GM19372 (cell line): ENCODE measurements around the gene GSTO1.
A peak's percentile ranks its signal among the peaks of the same experiment; 100 is the strongest.
"Not testable (repeated sequence)": the region's sequence is repeated elsewhere in the genome, so short reads cannot be mapped to it uniquely, and the experiment has no call there.

ENCODE experiments used
- ATAC-seq: cut with Tn5 transposase; IDR thresholded peaks from one replicate; pipeline ENCODE4 v1.9.1; 2021; ENCODE audit warnings: mild to moderate bottlenecking, low read depth, moderate library complexity; ENCODE audit not compliant: unreplicated experiment

GSTO1 gene

GRCh38 chr10:104248931-104249330 is 5.8 kb upstream of the GSTO1 start:
- ATAC-seq: not testable (repeated sequence)

DNA sequence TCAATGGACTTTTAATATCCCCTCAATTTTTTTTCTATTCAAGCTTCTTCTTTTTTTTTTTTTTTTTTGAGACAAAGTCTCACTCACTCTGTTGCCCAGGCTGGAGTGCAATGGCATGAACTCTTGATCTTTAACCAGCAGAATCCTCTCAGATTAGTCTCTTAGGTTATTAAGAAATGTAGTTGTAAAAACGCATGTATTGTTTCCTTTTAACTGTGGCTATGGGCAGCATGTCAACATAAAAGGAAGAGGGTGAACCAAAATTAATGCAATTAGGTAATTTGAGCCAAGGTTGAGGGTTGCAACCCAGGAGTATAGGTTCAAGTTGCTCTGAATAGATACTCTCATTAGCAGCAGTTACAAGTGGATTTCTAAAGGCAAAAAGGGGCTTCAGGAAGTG is 4.3 kb upstream of the GSTO1 start:
- ATAC-seq: no peak

- ATAC-seq: no peak
Measured at GRCh38 chr10:104251443-104251842, 3.2 kb upstream of the GSTO1 start.

DNA sequence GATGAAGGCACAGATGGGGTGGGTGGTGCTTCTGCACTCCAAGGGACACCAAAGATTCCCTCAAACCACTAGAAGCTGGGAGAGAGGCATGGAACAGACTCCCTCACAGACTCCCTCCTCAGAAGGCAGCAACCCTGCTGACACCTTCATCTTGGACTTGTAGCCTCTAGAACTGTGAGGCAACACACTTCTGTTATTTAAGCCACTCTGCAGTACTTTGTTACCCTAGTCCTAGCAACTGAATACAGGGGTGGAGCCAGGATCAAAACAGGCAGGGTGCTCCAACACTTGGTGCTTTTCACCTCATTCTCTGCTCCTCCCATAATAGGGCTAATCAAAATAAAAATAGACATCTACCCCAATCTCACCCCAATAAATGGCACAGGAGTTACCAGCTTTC is 2.3 kb upstream of the GSTO1 start:
- ATAC-seq: no peak

- no peak for ATAC-seq
Measured at GRCh38 chr10:104253106-104253505, 1.6 kb upstream of the GSTO1 start.

DNA sequence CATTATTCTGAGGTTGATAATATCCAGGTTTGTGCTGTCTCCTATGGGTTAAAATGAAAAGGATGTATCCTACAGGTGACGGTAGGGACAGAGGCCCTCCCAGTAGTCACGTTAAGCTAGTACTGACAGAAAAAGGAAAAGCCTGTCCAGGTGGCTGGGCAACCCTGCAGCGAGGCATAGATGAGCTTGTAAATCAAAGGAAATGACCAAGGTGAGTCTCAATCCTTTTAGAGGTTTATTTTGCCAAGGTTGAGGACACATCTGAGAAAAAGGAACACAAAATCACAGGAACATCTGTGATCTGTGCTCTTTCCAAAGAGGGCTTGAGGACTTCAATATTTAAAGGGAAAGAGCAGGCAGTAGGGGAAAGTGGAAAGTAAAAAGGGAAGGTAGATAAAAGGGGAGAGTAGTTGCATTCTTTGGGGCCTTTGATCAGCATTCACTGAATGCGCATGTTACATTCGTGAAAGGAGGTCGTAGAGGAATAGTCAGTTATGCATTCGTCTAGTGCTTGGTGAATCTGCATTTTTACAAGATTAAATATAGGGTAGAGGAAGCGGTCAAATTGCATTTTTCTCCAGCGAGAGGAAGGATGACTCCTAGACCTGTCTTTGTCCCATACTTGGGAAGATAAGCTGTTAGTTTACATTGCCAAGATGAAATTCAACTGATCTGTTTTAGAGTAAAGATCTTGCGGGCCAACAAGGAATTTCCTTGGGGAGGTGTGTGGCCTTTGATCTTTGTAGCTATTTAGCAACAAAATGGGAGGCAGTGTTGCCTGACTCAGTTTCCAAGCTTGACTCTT is 884 bp upstream of the GSTO1 start:
- ATAC-seq: no peak

GRCh38 chr10:104255311-104255981 is 754 bp downstream of the GSTO1 start:
- ATAC-seq: no peak

DNA sequence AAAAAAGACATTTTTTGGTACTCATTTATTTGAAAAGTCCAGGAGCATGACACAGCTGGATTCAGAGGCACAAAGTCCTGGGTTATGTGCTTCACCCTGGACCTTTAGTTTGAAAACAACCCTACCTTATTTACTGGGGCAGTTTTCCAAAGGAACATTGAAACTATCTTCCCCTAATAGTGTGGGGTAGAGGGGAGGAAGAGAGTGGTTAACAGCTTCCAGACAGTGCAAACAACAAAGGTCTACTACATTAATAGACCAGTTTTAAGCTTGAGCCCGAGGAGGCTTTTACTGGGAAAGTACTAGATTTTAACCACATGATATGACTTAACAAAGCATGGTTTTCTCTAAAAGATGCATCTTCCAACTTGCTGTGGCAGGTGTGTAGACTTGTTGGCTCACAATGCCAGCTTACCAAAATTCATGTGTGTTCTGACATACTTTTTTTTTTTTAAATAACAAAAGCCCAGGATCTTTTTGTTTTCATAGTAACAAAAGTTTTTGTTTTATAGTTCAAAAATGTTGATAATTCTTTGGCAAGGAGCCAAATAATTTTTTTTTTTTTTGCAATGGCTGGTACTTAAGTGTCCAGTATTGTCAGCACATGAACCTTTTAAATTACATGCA is 1.8 kb downstream of the GSTO1 start:
- ATAC-seq: no peak

GRCh38 chr10:104257235-104257634 is 2.5 kb downstream of the GSTO1 start:
- ATAC-seq: no peak

DNA sequence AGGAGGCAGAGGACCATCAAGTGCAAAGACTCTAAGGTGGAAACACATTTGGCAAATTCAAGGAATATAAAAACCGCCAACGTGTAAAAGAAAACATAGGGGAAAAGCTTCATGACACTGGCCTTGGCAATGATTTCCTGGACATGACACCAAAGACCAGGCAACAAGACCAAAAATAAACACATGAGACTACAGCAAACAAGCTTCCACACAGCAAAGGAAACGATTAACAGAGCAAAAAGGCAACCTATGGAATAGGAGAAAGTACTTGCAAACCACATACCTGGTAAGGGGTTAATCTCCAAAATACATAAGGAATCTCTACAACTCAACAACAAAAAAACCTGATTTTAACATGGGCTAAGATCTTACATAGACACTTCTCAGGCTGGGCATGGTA is 3.5 kb downstream of the GSTO1 start:
- no peak for ATAC-seq

- ATAC-seq: no peak
Measured at GRCh38 chr10:104259456-104259855, 4.8 kb downstream of the GSTO1 start.

DNA sequence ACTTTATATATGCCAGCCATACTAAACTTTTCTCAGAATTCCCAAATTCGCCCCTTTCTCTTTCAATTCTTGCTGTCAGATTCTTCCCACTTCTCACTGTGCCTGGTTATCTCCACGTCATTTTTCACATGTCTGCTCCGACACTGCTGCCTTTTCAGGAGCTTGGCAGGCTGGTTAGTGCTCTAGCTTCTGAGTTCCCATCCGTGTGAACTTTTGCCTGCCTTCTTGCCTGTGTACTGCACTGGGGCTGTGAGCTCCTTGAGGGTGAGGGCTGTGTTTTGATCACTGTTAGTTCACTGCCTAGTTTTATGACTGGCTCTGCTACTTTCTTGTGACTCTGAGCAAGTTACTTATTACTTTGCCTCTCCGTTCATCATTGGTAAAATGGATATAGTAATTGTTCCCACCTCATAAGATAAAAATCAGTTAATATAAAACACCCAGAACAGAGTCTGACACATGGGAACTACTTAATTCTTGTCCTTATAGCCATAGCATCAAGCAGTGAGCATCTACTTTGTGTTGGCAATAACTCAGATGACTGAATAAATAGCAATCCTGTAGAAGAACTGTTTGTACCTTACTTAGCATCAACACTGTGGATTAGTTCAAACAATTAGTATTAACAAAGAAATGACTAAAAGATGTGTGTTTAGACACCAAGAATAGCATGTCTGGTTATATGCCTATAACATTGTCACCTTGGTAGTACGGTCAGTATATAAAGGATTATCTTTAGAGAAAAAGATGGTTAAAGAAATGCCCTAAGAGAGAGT is 5.5 kb downstream of the GSTO1 start:
- ATAC-seq: no peak

- no peak for ATAC-seq
Measured at GRCh38 chr10:104260775-104261115, 6.1 kb downstream of the GSTO1 start.

DNA sequence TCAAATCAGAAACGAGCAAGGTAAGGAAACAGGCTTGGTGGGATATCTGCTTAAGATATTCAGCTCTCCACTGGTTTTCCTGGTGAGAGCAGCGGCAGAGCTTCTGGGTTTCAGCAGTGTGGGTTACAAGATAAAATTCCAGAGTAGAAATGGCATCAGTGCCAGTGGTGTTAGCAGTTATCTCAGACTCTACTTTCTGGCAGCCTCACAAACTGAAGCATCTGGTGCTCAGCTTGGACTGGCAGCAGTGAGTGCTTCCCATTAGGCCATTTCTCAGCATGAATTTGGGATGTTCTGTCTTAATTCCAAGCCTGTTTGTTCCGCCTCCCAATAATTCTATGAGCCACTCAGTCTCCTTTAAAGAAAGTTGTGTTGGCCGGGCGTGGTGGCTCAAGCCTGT is 7.4 kb downstream of the GSTO1 start:
- no peak for ATAC-seq

DNA sequence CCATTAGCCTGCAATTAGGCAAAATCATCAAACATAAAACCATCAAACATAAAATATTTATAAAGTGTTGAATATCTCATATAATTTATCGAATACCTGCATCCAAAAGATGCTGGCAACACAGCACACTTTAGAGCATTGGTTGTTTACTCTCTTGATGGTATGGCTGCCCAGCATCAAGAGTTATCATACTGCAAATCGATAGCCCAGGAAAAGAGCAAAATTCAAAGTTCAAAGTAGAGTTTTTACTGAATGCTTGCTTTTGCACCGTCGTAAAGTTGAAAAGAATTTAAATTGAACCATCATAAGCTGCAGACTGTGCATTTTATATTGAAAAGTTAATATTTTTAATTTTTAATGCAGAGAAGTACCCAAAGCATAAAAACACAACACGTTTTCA is 10.1 kb downstream of the GSTO1 start:
- no peak for ATAC-seq

DNA sequence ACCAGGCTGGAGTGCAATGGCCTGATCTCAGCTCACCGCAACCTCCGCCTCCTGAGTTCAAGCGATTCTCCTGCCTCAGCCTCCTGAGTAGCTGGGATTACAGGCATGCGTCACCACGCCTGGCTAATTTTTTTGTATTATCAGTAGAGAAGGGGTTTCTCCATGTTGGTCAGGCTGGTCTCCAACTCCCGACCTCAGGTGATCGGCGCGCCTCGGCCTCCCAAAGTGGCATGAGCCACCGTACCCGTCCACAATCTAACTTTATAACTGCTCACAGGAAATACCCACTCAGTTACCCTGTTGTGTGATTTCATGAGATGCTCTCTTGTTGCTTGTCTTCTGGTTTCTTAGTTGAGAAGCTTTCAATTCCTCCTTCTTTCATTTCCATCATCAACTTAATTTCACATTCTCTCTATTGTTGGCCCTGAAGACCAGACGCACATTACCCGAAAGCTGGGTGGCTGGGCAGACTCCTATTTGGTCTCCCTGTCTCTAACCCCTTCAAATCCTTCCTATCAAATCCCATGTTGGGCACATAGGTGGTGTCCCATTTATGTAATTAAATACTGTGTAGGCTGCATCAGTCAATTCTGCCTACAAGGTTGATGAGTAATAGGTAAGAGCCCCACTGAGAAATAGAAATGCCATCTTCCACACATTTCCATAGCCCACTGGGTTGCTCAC is 13.2 kb downstream of the GSTO1 start:
- ATAC-seq: no peak

DNA sequence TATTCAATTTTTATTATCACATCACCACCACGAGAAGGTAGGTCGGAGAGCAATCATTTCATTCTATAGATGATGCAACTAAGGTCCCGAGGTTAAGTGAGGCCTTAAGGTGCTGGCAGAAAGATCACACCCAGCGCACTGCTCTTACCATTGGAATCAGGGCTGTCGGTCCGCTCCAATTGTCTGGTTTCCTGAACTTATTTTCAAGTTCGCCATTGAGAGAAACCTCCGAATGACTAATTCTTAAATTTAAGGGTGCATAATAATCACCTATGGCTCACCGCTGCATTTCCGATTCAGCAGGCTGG is 13.7 kb downstream of the GSTO1 start:
- ATAC-seq: no peak

DNA sequence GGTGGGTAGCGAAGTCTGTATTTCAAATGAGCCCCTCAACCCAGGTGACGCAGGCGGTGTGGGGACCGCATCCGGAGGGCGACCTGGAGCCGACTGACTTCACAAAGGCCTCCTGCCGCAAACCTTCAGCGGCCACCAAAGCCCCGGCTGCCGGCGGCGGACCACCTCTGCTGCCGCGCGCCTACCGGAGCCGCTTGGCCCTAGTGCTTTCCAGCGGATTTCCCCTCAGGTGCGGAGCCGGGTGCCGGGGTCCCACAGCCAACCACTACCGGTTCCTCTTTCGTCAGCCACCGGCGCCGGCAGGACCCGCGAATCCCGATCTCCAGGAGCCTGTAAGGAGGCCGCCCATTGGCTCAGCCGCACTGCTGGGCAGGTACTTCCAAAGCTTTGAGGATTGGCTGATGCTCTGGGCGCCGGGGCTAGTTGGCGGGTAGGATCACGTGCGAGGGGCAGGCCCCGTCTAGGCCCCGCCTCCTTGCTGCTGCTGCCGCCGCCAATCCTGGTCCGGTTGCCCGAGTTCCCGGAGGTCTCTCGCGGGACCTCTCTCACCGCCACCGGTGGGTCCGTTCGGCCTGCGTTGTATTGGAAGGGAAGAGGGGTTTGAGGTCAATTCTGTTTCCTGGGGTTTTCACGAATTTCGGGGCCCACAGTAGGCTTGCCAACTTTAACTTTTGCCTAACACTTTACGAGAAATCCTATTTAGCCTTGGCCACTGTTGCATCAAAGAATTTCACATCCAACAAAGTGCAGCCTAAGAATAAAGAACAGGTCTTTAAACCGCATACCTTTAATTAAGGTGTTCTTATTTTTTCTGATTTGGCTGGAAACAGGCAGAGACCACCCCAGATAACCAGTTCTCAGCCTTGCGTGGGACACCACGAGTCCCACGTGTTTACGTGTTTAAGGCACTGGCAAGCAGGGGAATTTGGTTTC is 14.3 kb downstream of the GSTO1 start, which contains the start of gene GSTO2:
TSS of gene GSTO2 (plus strand) at position 472 of the 933 bp plus-strand sequence. CDS start 5,732 bp downstream, outside the sequence.
- ATAC-seq: peak; percentile 99

DNA sequence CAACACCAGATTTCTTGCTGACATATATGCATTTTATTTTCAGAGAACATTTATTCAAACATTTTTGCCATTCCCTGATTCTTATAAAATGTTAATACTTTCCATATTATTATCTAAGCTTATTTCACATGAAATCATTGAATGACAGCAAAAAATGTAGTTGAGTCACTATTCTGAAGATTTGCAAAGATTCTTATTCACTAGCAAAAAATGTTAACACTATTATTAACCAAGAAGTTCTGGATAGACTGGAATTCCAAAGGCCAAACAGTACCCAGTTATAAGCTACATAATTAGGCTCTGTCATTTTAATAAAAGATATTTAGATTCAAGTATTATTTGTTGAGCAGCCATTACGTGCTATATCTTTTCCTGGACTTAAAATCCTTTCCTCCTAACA is 18.6 kb downstream of the GSTO1 start:
- no peak for ATAC-seq
